M059J (cell line): ENCODE results near the gene ENPEP. TPM values are rescaled to one million over a fixed set of nuclear protein-coding genes. Genes with fewer than 3 reads are reported as not detected.
A peak's percentile ranks its signal among the peaks of the same experiment; 100 is the strongest.
"Not testable (repeated sequence)": the region's sequence is repeated elsewhere in the genome, so short reads cannot be mapped to it uniquely, and the experiment has no call there.

Experiments used
- DNase-seq: peaks from one replicate; pipeline ENCODE4 v3.0.0-alpha.2; 2012; ENCODE audit warnings: low read depth
- total RNA-seq: library from RNA; depleted of rRNA; stranded (reverse); fragments of >200 nt; shearing (Covaris generic); gene quantifications from 2 replicates; pipeline ENCODE4 v1.2.3, GENCODE V29; 2014; rRNA removed

ENPEP gene, protein sequence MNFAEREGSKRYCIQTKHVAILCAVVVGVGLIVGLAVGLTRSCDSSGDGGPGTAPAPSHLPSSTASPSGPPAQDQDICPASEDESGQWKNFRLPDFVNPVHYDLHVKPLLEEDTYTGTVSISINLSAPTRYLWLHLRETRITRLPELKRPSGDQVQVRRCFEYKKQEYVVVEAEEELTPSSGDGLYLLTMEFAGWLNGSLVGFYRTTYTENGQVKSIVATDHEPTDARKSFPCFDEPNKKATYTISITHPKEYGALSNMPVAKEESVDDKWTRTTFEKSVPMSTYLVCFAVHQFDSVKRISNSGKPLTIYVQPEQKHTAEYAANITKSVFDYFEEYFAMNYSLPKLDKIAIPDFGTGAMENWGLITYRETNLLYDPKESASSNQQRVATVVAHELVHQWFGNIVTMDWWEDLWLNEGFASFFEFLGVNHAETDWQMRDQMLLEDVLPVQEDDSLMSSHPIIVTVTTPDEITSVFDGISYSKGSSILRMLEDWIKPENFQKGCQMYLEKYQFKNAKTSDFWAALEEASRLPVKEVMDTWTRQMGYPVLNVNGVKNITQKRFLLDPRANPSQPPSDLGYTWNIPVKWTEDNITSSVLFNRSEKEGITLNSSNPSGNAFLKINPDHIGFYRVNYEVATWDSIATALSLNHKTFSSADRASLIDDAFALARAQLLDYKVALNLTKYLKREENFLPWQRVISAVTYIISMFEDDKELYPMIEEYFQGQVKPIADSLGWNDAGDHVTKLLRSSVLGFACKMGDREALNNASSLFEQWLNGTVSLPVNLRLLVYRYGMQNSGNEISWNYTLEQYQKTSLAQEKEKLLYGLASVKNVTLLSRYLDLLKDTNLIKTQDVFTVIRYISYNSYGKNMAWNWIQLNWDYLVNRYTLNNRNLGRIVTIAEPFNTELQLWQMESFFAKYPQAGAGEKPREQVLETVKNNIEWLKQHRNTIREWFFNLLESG
- 0.15 and 0.17 TPM in 2 replicates for total RNA-seq

DNA sequence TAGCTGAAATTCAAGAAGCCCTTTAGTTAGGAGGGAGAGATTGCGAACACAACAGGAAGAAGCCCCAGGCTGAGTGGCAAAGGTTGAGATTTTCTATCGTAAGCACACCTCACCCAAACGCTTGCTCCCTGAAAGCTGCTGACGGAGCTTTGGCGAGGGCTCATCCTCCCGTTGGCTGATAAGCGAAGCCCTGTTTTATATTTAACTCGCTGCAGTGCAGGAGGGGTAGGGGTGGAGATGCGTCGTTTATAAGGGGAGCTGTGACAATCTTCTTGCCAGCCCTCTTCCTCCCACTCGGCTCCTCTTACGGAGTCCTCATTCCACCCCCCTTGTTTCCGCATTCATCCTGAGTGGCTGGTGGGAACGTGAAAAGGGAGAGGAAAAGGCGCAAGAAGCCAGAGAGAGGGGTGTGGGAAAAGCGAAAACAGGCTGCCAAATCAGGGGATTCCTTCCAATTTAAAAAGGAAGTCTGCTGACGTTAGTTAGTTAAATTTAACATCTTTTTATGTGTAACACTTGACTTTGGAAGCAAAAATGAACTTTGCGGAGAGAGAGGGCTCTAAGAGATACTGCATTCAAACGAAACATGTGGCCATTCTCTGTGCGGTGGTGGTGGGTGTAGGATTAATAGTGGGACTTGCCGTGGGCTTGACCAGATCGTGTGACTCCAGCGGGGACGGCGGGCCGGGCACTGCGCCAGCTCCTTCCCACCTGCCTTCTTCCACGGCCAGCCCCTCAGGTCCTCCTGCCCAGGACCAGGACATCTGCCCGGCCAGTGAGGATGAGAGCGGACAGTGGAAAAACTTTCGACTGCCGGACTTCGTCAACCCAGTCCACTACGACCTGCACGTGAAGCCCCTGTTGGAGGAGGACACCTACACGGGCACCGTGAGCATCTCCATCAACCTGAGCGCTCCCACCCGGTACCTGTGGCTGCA is at the start of gene ENPEP:
TSS of gene ENPEP (plus strand) at position 275 of the 938 bp plus-strand sequence. CDS start at position 535, 260 bp downstream.
- peak; percentile 17 for DNase-seq

DNA sequence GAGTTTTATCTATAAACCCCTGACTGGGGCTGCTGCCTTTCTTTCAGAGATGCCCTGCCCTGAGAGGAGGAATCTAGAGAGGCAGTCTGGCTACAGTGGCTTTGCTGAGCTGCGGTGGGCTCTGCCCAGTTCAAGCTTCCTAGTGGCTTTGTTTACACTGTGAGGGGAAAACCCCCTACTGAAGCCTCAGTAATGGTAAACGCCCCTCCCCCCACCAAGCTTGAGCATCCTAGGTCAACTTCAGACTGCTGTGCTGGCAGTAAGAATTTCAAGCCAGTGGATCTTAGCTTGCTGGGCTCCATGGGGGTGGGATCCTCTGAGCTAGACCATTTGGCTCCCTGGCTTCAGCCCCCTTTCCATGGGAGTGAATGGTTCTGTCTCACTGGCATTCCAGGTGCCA is 44.1 kb upstream of the ENPEP start:
- not testable (repeated sequence) for DNase-seq

DNA sequence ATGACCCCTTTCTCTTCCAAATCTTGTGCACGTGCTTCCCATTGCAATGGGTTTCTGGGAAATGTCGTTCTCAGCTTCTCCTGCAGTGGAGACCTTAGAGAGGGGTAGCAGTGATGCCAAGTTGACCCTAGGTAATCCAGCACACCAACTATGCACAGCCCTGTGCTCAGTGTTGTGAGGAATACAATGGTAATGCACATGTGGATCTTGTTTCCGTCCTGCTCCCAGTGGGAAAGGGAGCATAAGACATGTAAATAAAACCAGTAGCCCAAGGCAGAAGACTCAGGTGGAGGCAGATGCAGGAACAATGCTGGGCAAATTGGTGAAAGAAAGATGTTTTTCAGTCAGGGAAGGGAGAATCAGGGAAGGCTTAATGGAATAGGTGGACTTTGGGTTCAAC is 38.7 kb upstream of the ENPEP start:
- DNase-seq: not testable (repeated sequence)

DNA sequence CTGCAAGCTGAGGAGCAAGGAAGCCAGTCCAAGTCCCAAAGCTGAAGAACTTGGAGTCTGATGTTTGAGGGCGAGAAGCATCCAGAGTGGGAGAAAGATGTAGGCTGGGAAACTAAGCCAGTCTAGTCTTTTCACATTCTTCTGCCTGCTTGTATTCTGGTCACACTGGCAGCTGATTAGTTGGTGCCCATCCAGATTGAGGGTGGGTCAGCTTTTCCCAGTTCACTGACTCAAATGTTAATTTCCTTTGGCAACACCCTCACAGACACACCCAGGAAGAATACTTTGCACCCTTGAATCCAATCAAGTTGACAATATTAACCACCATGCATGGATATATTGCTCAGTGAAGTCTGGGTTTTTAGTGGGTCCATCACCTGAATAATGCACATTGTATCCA is 36.7 kb upstream of the ENPEP start:
- not testable (repeated sequence) for DNase-seq

DNA sequence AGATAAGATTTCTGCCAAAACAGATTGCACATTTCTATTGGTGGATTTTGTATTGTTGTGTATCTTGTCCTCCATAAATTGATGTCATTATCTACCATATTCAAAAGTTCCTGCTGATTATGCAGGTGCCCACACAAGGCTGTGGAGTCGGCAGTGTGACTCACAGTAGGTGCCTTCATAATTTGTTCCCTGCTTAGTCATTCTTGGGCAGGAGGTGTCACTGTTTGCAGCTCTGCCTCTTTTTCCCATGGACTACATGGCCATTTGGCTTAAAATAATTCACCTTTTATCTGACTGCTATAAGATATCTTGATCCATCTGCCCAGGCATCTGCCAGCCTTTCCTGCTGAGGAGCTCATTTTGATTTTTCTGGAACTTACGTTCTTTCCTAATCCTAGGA is 33.6 kb upstream of the ENPEP start:
- DNase-seq: peak; percentile 4

DNA sequence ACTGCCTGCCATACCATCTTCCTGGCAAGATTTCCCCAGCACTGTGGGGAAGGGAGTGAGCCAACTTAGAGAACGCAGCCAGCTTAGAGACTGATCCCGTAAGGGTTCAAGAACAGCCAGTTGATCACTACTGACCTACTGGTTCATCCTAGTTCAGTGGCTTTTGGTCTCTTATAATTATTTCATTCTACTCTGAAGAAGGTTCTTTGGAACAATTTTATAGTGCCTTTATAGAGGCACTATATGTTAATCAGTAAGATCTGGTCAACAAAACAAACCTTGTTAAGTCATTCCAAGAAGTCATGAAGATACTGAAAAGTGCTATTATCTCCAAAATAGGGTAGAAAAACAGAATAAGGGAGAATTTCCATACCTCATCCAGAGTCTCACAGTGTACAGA is 33.2 kb upstream of the ENPEP start:
- DNase-seq: no peak

DNA sequence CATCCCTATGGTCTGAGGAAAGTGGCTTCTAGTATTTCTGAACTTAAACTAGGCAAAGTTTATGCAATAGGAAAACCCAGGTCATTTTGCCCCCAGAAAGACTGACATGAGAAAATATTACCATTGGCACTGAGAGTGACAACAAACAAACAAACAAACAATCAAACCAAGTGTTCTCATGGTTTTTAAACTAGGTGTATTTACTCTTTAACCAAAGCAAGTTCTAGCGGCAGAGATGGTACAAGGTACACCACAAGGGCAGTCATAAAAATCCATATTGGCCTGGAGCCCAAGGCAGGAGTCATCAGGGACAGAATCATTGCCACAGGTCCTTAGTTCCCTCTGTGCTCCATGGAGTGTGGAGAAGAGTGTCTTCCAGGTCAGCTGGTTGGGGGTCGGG is 26.0 kb upstream of the ENPEP start:
- no peak for DNase-seq

DNA sequence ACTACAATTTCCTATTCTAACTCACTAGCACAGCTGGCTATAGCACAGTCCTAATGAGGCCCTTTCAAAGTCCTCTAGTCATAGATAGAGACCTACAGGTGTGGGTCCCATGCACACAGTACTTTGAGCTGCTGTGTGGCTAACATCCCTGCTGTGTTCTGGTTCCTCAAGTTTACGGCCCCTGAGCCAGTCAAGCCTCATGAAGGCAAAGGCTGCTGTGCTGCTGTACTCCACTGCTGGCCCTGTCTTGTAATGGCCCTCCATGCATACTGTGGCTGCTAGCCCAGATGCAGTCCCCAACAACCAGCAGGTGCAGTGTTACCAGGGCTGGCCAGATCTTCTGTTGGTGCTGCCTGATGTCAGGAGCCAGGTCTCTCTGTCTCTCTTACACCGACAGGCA is 23.4 kb upstream of the ENPEP start:
- no peak for DNase-seq

DNA sequence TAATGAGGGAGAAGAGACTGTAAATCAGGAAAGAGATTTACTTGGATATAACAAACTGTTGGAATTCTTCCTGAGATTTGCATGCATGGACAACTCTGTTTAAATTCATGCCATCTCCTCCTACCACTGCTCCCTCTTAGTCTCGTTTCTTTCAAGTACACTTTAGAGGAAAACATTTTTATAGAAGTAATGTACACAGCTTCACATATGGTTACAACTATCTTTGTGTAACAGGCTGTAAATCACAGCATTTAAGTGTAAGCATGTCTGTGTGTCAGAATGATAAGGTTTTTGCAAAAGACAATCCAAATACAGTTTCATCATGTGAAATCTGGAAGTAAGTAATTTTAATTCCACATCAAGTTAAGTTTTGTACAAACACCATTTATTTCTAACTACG is 21.5 kb upstream of the ENPEP start:
- DNase-seq: no peak

DNA sequence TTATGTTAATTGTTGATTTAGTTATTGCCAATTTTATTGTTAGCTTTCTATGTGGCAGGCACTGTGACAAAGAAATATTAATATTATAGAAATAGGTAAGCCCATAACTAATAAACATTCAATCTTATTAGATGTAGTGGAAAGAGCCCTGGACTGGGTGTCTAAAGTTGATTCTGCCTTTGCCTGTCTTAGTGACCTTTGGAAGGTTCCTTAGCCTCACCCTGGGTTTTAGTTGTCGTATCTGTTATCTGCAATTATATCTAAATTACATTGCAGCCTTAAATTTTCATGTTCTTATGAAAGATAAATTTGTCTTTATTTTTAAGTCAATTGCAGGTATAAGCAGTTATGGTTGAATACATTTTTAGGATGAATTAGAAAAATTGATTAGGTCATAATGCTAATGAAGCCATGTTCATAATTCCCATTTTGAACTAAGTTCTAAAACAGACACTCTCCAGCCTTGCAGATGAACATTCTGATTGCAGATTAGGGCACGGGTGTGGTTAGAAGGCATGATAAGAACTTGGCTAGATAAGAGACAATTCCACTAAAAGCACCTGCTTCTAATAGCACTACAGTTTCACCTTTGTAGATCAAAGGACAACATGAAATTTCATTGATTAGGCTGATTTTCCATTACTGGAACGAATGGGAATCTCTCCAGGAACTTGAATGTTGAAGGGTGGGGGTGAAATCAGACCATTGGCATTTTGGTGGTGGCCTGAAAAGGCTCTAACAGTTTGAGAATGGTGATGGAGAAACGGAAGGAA is 17.3 kb upstream of the ENPEP start:
- DNase-seq: no peak

DNA sequence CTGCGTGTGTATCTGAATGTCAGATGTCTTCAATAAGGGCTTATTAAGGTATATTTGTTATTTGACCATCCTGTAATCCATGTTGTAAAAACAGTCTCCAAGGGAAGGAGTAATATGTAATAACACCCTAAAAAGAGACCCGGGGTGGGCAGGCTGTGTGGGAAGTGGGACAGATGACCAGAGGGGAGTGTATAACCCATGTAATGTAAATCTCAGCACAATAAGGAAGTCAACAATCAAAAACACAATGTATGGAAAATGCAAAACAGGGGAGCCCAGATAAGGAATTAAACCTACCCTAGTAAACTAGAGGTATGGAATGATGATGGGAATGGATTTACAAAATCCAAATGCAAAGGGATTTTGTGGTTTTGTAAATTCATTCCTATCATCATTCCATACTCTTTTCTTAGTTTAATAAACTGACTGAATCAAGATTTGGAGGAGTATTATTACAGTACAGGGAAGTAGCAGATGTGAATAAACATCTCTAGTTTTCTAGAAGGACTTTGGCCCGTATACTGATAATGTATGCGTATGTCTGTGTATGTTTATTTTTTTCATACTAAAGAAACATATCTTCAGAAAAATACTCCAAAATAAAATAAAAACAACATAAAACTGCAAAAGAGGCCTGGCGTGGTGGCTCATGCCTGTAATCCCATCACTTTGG is 15.7 kb upstream of the ENPEP start:
- no peak for DNase-seq

DNA sequence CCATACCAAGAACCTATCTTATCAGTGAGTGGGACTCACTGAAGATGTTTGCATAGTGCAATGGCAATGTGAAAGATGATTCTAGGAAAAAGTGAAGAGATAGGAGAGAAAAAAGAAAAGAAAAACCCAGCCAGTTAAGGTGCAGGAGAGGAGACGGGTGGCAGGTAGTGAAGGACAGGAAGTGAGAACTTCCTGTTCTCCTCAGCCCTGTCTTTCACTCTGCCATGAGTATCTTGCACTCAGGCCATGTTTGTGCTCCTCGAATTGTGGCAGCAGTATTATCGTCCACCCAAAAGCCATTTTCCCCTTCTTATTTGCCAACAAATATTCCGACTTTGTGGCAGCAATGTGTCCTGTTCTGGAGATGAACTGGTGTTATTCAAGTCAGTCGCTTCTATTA is 8.6 kb upstream of the ENPEP start:
- no peak for DNase-seq

DNA sequence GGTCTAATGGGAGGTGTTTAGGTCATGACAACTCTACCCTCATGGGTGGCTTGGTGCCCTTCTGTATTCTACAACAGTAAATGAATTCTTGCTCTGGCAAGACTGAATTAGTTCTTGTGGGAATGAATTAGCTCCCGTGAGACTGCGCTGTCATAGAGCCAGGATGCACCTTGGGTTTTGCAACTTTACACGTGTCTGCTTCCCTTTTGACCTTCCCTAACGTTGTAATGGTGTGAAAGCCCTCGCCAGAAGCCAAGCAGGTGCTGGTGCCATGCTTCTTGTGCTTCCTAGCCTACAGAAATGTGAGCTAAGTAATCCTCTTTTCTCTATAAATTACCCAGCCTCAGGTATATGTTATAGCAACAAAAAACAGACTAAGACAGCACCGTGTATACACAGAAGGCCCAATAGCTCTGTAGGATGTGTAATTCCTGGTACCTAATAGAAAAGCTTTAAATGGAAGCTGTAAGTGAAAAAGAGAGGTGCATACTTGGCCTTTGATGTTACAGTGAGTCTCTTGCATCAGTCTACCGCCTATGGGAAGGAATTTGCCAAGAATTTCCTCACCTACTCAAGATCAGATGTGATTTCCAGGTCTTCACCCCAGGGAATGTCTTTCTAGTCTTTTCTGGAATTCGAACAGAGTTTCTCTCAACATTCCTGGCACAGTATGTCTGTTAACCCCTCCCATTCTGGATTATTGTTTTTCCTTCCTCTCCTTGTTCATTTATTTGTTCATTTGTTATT is 3.2 kb upstream of the ENPEP start:
- DNase-seq: no peak

DNA sequence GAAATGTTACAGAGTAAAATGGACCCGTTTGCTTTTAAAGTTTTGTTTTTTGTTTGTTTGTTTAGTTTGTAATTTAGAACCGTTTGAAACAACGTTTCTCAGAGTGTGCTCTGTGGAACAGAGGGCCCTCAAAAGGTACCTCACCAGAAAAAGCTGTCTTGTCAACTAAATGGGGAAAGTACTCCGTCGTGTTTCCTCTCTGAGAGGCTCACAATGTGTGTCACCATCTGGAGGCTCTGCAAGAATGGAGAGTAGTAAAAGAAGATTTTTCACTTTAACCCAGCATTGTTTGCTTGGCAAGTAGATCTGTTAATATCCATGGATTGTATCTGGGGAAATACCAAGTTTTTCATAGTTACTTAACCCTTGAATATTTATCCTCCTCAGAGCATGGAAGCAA is 1.5 kb upstream of the ENPEP start:
- DNase-seq: no peak

DNA sequence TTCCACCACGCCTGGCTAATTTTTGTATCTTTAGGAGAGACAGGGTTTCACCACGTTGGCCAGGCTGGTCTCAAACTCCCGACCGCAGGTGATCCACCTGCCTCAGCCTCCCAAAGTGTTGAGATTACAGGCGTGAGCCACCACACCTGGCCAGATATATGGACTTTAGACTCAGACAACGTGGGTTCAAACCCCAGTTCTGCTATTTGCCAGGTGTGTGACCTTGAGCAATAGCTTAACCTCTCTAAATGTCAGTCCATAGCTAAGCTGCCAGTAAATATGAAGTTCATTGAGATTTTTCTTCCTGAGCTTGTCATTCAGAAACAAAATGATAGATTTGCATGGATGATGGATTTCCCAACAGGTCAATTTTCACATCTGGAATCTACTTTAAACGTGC is 875 bp upstream of the ENPEP start:
- DNase-seq: not testable (repeated sequence)

DNA sequence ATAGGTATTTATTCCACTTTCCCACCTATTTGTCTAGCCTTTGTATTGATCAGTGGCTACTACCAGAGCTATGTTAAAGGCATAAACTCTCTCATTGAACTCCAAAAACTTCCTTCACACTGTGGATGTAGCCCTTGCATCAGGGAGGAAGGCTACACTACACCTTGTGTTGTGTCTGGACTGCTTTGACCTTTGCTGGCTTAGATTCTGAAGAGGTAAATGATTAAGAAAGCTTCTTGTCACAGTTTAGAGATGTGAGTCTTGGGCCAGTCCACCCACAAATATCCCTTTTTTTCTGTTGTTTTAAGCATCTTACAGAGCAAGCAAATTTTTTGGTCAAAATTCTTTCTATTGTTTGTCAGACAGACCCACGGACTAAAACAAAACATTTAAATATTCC is 1.9 kb downstream of the ENPEP start:
- DNase-seq: no peak

DNA sequence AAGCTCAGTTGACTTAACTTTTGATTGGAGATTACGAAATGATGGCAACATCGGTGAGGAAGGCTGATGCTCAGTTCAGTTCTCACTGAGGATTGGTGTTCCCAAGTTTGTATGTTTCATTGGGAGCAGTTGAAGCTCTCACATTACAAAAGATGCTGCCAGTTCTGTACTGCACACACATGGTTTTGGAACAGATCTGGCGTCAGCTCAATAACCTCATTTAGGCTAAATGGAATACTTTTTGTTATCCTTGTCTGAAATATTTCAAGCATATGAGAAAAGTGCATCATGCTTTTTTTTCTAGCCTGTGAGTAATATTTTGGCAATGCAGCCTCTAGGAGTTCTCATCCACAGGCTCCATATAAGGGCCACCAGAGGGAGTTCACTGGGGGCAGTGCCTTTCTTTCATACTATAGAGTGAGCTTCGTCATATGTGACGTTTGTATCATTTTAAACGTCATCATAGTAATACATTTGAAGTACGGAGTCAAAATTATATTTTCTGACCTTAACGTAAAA is 4.1 kb downstream of the ENPEP start:
- peak; percentile 62 for DNase-seq

DNA sequence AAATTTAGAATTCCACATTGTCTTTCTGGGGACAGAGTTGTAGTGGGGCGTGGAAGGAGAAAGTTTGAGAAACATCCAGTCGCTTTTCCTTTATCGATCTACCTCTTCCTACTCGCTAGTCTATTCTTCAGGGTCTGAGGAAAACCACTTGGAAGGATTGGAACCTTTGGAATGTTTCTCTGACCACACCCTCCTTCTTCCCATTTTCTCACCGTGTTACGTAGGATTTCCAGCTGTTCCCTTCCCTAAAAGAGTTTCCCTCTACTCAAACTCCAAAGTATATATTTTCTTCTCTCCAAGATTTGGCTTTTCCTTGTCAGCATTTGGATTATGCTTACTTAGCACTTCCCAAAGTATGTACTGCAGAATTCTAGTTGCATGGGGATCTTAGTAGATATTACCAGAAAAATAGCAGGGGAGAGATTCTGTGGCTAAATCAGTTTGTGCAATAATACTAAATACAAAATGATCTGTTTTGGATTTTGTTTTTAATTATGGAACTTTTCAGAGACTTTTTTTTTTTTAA is 4.9 kb downstream of the ENPEP start:
- DNase-seq: no peak

DNA sequence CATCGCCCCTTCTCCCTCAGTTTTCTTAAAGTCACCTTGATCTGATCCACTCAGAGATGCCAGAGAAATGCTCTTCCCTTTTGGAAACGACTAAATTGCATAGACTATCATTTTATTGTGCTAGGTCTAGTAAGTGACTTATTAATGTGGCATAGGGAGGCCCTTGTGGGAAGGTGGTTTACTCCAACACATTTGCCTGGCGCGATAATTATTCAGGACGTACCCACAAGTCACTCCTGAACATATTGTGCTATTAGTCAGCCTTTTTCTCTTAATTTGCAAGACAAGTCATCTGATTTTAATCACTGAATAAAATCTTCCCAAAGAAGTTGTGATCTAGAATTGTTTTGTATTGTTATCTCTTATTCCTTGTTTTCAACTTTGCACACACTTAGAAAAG is 7.6 kb downstream of the ENPEP start:
- DNase-seq: peak; percentile 69
